Upper lobe of left lung (tissue), 6 donors: ENCODE data around the gene ATG4B. TPM values are rescaled to one million over a fixed set of nuclear protein-coding genes. Genes with fewer than 3 reads are reported as not detected.

Experiments
- ATAC-seq, 2 donors: fragments of 200-7000 bp; cut with Tn5 transposase; one replicate each; pipeline ENCODE4 v1.9.1; 2022; ENCODE audit warnings: mild to moderate bottlenecking in 2 of 2, moderate library complexity in 2 of 2; ENCODE audit not compliant: low FRiP score in 2 of 2
- DNase-seq, 2 donors: peaks; one replicate each; pipeline ENCODE4 v3.0.0-alpha.2; 2019 to 2020
- H3K27ac ChIP-seq, 4 donors: fragments of 200-600 bp; sonication (generic); one replicate each; pipeline ENCODE4 v1.5.1; 2016 to 2019
- H3K27me3 ChIP-seq, 4 donors: fragments of 200-600 bp; sonication (generic); one replicate each; pipeline ENCODE4 v1.5.1; 2017 to 2019
- H3K36me3 ChIP-seq, 4 donors: fragments of 200-600 bp; sonication (generic); one replicate each; pipeline ENCODE4 v1.5.1; 2016 to 2019
- H3K4me1 ChIP-seq, 4 donors: fragments of 200-600 bp; sonication (generic); one replicate each; pipeline ENCODE4 v1.5.1; 2018 to 2019
- H3K4me3 ChIP-seq, 4 donors: fragments of 200-600 bp; sonication (generic); one replicate each; pipeline ENCODE4 v1.5.1; 2017 to 2019; ENCODE audit warnings: mild to moderate bottlenecking in 2 of 4, moderate library complexity in 1 of 4
- H3K9me3 ChIP-seq, 4 donors: fragments of 200-600 bp; sonication (generic); one replicate each; pipeline ENCODE4 v1.5.1; 2018 to 2019
- EP300 ChIP-seq, 4 donors: sonication (generic); formaldehyde crosslinking; IDR thresholded peaks; one replicate each; pipeline ENCODE4 v1.5.1; 2017; ENCODE audit warnings: antibody characterized with exemption in 4 of 4, control low read depth in 2 of 4
- POLR2A ChIP-seq, 4 donors: fragments of 450-650 bp; IDR thresholded peaks; one replicate each; pipeline ENCODE4 v1.5.1; 2016 to 2017; ENCODE audit warnings: antibody characterized with exemption in 4 of 4, mild to moderate bottlenecking in 2 of 4
- POLR2AphosphoS5 ChIP-seq, 2 donors: sonication (generic); formaldehyde crosslinking; IDR thresholded peaks; one replicate each; pipeline ENCODE4 v1.5.1; 2017; ENCODE audit warnings: antibody characterized with exemption in 2 of 2
- WGBS, 2 donors: methylation state at CpG; one replicate each; pipeline ENCODE4 v1.1.5; 2017 to 2018; 5-methylcytosine and 5-hydroxymethylcytosine counted together
- total RNA-seq, 6 donors: library from RNA; depleted of rRNA in 4 of 6; stranded (reverse); fragments of >200 nt in 4 of 6; gene quantifications; one replicate each; pipeline versions ENCODE4 v1.1.0 to v1.2.1, GENCODE V29; 2016 to 2021
- TF ChIP-seq, protein P1 (sequence below), 6 experiments: fragments of 450-650 bp in 4 of 6; fragments of 200-600 bp in 2 of 6; sonication (generic) in 2 of 6; IDR thresholded peaks; one replicate each; pipeline ENCODE4 v1.5.1; 2016 to 2019; ENCODE audit warnings: antibody characterized with exemption in 6 of 6
- donor health status: DM: no; HTN: no; CAD: no; lungs with moderate emphysema.
- donor health status: DM: no; HTN: yes; CAD: no; lungs with severe emphysema.

ATG4B gene
- total RNA-seq, 6 donors from 2014 or later = 53.1 to 213 (median 68.1) TPM

DNA sequence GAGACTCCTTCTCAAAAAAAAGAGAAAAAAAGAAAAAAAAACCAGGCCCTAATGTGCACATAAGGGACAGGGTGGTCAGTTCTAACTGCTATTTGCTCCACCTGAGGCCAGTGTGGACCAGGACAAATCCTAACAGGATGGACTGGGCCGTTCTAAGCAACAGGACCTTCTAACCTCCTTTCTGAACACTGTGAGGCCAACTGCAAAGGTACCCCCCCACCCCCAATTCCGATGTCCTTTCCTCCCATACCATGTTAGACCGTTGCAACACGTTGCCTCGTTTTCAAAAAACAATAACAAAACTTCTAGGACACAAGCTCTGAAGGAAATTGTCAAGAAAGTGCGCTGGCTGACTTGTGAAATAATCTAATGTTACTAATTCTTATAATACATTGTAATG lies 1.7 kb upstream of the ATG4B start:
- peaks cover 32 to 40% (median 37%) of the 10 kb centered on the region in 4 donors for H3K4me1 ChIP-seq
- DNase-seq (no peak), ATAC-seq (no peak)
- H3K36me3 ChIP-seq = peaks cover 8 to 32% (median 14%) of the 10 kb centered on the region in 4 donors
- H3K9me3 ChIP-seq = no peaks in the 10 kb centered on the region
- TF ChIP-seq, protein P1, sequence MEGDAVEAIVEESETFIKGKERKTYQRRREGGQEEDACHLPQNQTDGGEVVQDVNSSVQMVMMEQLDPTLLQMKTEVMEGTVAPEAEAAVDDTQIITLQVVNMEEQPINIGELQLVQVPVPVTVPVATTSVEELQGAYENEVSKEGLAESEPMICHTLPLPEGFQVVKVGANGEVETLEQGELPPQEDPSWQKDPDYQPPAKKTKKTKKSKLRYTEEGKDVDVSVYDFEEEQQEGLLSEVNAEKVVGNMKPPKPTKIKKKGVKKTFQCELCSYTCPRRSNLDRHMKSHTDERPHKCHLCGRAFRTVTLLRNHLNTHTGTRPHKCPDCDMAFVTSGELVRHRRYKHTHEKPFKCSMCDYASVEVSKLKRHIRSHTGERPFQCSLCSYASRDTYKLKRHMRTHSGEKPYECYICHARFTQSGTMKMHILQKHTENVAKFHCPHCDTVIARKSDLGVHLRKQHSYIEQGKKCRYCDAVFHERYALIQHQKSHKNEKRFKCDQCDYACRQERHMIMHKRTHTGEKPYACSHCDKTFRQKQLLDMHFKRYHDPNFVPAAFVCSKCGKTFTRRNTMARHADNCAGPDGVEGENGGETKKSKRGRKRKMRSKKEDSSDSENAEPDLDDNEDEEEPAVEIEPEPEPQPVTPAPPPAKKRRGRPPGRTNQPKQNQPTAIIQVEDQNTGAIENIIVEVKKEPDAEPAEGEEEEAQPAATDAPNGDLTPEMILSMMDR (IDR thresholded peaks at IDR 0.05) = no peak
- TF ChIP-seq EP300 (IDR thresholded peaks at IDR 0.05) (no peak), POLR2AphosphoS5 (IDR thresholded peaks at IDR 0.05) (no peak), POLR2A (IDR thresholded peaks at IDR 0.05) (no peak)
- WGBS, 2 donors = 22 to 33% methylated on average over 6 of the region's 6 CpGs
- peak overlapping the region in 3 of 4 donors; percentile 94 to 100 (median 98) for H3K27ac ChIP-seq
- peak overlapping the region in 3 of 4 donors; percentile 83 to 92 (median 88) for H3K4me3 ChIP-seq
- no peaks in the 10 kb centered on the region for H3K27me3 ChIP-seq

DNA sequence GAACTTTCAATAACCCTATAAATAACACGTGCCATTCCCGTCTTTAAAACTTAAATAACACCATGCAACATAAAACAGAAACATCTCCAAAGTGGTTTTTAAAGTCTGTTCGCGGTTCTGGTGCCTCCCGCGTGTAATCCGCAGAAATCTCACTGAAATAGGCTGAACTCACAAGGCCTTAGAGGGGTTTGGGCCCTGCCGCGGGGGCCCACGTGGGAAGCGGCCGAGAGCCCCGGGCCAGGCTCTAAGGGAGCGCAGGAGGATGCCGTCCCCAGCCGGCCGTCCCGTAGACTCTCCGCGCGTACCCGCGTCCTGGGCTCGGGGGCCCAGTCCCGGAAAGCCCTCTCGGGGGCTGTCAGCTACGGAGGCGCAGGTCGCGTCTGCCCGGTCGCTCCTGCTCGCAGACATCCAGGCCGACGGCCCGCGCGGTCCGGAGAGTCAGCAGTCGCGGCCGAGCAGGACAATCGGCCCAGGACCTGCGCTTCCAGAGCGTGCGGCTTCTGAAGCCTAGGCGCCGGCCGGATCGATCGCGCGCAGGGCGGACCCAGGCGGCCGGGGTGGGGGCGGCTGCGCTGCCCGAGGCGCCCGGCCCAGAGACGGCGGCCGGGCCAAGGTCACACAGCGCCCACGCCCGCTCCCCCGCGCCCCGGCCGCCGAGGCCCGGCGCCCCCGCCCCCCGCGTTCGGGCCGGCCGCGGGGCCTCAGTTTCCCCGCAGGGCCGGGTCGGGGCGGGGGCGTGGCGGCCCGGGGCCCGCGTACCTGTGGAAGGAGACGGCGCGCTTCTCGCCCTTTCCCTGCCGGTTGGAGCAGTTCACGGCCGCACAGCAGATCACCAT lies 1.1 kb upstream of the ATG4B start:
- Histone ChIP-seq H3K9me3 (no peaks in the 10 kb centered on the region), H3K4me1 (peaks cover 32 to 47% (median 38%) of the 10 kb centered on the region in 4 donors), H3K36me3 (peaks cover 8 to 25% (median 14%) of the 10 kb centered on the region in 4 donors), H3K27ac (peak overlapping the region; percentile 94 to 100 (median 98)), H3K27me3 (no peaks in the 10 kb centered on the region), H3K4me3 (peak overlapping the region; percentile 58 to 92 (median 86))
- WGBS, 2 donors = 1 to 3% methylated on average over 27 to 46 of the region's 97 CpGs
- TF ChIP-seq POLR2A (IDR thresholded peaks at IDR 0.05) (peak in 1 of 4 donors; percentile 36), POLR2AphosphoS5 (IDR thresholded peaks at IDR 0.05) (no peak), EP300 (IDR thresholded peaks at IDR 0.05) (no peak)
- TF ChIP-seq, protein P1 (IDR thresholded peaks at IDR 0.05) = no peak
- DNase-seq = peak; percentile 40 to 91
- peak; percentile 38 to 59 for ATAC-seq

DNA sequence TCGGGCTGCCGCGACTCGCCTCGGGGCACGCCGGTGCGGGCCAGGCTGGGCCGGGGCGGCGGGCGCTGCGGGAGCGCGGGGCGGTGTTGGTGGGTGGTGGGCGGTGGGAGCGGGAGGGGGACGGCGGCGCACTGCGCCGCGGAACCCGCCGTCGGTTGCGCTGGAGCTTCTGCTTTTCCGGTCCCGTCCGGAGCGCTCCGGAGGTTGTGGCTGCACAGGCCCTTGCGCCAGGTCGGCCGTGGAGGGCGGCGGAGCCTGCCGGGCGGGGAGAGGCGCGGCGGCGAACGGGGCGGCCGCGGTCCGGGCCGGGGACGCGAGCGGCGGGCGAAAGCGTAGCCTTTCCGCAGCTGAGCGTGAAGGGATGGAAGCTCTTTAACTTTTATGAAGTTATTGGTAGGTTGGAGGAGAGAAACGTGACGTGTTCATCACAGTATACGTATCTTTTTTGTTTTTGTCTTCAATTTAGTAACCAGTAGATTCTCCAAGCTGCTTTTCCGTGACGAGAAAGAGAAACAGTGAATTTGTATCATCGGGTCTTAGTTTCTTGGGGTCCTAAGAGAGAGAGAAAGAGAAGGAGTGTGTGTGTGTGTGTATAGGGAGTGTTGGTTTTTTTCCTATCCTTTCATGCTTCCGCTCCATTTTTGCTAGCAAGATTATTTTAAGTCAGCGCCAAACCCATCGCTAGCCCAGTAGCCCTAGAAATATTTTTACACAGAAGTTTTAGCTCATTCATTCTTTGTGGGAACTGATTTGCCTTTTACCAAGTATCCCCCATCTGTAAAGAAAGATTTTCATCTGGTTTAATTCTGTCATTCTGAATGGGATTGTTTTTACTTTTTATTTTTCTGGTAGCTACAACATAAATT lies 535 bp downstream of the ATG4B start:
- Histone ChIP-seq H3K4me3 (peak overlapping the region; percentile 83 to 92 (median 86)), H3K36me3 (peaks cover 5 to 9% (median 7%) of the 10 kb centered on the region in 4 donors), H3K27ac (peak overlapping the region; percentile 94 to 100 (median 98)), H3K27me3 (no peaks in the 10 kb centered on the region), H3K4me1 (peaks cover 32 to 51% (median 38%) of the 10 kb centered on the region in 4 donors), H3K9me3 (no peaks in the 10 kb centered on the region)
- ATAC-seq (peak in 1 of 2 donors; percentile 60), DNase-seq (peak in 1 of 2 donors; percentile 36)
- TF ChIP-seq, protein P1 (IDR thresholded peaks at IDR 0.05) = no peak
- no peak for TF ChIP-seq POLR2AphosphoS5 (IDR thresholded peaks at IDR 0.05)
- WGBS, 2 donors = 1 to 2% methylated on average over 21 to 46 of the region's 67 CpGs

DNA sequence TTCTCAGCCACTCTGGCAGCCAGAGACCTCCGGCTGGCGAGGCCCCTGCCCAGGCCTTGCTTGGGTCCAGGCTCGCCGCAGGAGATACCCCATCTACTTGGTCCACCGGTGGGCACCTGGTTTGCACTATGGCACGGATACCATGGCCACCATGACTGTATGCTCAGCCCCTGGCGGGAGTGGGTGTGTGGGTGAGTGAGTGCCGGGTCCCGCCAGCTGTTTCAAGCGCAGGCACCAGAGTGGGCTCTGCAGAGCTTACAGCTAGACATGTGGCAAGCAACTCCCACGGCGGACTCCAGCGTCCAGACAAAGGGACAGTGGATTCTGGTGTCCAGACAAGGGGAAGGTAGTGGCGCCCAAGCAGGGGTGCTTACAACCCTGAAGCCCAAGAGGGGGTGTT lies 1.4 kb downstream of the ATG4B start:
- peaks cover 32 to 51% (median 38%) of the 10 kb centered on the region in 4 donors for H3K4me1 ChIP-seq
- H3K36me3 ChIP-seq = peaks cover 0 to under 1% (median 0%) of the 10 kb centered on the region in 4 donors
- no peak overlapping the region for H3K27ac ChIP-seq
- H3K27me3 ChIP-seq = no peaks in the 10 kb centered on the region
- TF ChIP-seq, protein P1 (IDR thresholded peaks at IDR 0.05) = no peak
- DNase-seq = no peak
- ATAC-seq = no peak
- H3K4me3 ChIP-seq = peak overlapping the region in 1 of 4 donors; percentile 92
- no peaks in the 10 kb centered on the region for H3K9me3 ChIP-seq
- 96 to 98% methylated on average over 5 to 11 of the region's 14 CpGs for WGBS, 2 donors
